K562 treated with DMSO at 1 percent for 12 hours (cell line): ENCODE measurements around the gene GLT8D1. TPM values are rescaled to one million over a fixed set of nuclear protein-coding genes. Genes with fewer than 3 reads are reported as not detected.

Experiments
- total RNA-seq: library from RNA; unstranded; fragments of 300-600 nt; gene quantifications from 2 replicates; pipeline ENCODE4 v1.2.3, GENCODE V29; 2022; ENCODE audit not compliant: insufficient read depth

Gene GLT8D1, protein sequence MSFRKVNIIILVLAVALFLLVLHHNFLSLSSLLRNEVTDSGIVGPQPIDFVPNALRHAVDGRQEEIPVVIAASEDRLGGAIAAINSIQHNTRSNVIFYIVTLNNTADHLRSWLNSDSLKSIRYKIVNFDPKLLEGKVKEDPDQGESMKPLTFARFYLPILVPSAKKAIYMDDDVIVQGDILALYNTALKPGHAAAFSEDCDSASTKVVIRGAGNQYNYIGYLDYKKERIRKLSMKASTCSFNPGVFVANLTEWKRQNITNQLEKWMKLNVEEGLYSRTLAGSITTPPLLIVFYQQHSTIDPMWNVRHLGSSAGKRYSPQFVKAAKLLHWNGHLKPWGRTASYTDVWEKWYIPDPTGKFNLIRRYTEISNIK
- total RNA-seq, result 26.1 and 35.6 TPM in 2 replicates

DNA sequence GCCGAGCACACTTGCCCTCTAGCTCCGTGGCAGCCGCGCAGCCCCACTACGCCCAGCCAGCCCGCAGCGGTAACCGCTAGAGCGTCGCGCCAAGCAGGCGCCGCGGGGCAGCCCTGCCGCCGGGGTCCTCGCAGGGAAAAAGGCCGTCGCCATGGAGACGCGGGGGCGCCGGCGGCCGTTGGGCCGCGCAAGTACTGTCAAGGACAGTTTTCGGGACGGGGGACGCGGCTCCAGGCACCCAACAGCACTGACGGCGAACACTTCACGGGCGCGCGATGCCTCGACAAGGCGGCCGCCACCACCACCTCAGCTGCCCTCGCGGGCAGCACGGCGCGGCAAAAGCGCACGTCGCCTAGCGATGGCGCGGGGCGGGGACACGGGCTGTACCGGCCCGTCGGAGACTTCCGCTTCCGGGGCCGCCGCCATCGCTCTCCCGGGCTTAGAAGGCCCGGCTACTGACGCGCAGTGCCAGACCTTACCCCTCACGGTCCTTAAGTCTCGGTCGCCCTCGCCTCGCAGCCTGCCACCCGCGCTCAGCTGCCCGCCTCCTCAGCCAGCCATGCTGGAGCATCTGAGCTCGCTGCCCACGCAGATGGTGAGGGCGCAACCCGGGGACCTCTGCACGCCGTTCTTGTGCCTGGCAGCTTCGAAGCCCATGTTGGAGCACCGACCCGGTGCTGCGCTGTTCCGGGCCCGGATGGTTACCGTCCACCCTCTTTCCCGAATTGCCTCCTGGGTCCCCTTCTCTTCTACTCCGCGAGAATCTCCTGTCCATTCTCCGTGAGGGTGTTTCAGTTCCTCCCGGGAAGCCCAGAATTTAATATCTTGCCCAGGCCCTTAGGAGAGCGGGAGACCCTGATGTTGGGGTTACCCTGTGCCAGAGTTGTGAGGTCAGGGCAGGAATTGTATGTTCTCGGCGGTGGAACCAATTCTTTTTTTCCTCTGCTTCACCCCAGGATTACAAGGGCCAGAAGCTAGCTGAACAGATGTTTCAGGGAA is at the start of gene GLT8D1, which contains the start of gene SPCS1:
Gene GLT8D1 (minus strand): TSS at position 104 of the 999 bp plus-strand sequence. CDS start 5,331 bp downstream, outside the sequence.
Gene SPCS1 (plus strand): TSS at position 419 of the 999 bp plus-strand sequence. CDS start 141 bp downstream, at position 560.

DNA sequence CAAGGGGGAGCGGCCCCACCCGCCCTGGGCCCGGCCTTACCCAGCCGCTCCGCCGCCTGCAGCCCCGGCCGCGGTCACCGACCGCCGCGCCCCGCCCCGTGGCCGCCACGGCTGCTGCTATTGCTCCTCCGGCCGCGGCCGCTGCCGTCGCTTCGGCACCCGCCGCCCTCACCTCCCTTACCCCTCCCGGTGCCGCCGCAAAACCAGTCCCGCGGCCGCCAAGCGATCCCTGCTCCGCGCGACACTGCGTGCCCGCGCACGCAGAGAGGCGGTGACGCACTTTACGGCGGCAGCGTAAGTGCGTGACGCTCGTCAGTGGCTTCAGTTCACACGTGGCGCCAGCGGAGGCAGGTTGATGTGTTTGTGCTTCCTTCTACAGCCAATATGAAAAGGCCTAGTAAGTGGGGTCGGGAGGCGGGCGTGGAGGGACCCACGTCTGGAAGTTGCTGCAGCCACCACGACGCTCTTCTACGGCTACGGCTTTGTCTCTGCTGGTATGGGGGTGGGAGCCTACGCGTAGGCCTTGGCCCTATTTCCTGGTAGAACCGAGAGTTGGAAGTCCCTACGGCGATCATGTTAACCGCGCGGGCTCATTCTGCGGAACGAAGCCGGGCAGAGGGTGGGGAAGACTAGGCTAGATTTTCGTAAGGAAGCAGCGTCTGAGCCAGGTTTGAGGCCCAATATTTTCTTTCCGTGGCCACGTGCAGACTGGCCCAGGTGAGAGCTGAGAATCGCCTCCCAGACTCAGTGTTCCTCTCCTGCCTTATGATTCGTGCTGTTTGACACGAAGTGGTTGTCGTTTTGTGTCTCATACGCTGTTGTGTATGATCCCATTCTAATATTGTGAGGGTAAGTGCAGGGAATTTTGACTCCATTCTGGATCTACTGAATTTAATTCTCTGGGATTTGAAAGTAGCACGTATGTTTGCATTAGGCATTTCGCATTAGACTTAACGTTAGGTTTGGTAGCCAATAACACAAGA is 19.6 kb downstream of the GLT8D1 start, which contains the start of the genes GNL3 and PBRM1:
Gene GNL3 (plus strand): TSS at position 324 of the 983 bp plus-strand sequence. CDS start 61 bp downstream, at position 385.
Gene PBRM1 (minus strand): TSS at position 205 of the 983 bp plus-strand sequence.

Other genes with a start within 250 kb of the GLT8D1 start
- gene STAB1, start 210.5 kb downstream of the GLT8D1 start, total RNA-seq, result 0.16 and 0.28 TPM in 2 replicates
- 100 and 116 TPM in 2 replicates for gene NT5DC2, start 171.9 kb downstream of the GLT8D1 start, total RNA-seq
- 9.1 and 44.0 TPM in 2 replicates for gene UQCC5, start 169.2 kb downstream of the GLT8D1 start, total RNA-seq
- gene PBRM1, start 19.9 kb downstream of the GLT8D1 start, total RNA-seq, result 2.4 and 21.5 TPM in 2 replicates
- gene GNL3, start 19.8 kb downstream of the GLT8D1 start, total RNA-seq, result 27.8 and 46.8 TPM in 2 replicates
- 62.2 and 95.9 TPM in 2 replicates for gene SPCS1, start 315 bp upstream of the GLT8D1 start, total RNA-seq
- gene NEK4, start 65.1 kb upstream of the GLT8D1 start, total RNA-seq, result 8.1 and 18.0 TPM in 2 replicates
- not detected in 2 replicates for gene ITIH1, start 71.8 kb upstream of the GLT8D1 start, total RNA-seq
- not detected in 2 replicates for gene ITIH3, start 89.0 kb upstream of the GLT8D1 start, total RNA-seq
- 0.91 and 6.1 TPM in 2 replicates for gene ITIH4, start 124.9 kb upstream of the GLT8D1 start, total RNA-seq
- gene MUSTN1, start 129.2 kb upstream of the GLT8D1 start, total RNA-seq, result 4.0 and 8.0 TPM in 2 replicates
- gene STIMATE, start 191.8 kb upstream of the GLT8D1 start, total RNA-seq, result 5.3 and 22.5 TPM in 2 replicates